HG03139 (cell line): ENCODE data around the gene RBM38.
A peak's percentile ranks its signal among the peaks of the same experiment; 100 is the strongest.

Experiments used
- ATAC-seq: cut with Tn5 transposase; IDR thresholded peaks from one replicate; pipeline ENCODE4 v1.9.1; 2021; ENCODE audit not compliant: unreplicated experiment

The RBM38 gene

GRCh38 chr20:57448764-57449354 lies 57.7 kb downstream of the RBM38 start:
- ATAC-seq: no peak

GRCh38 chr20:57449398-57450354 lies 58.5 kb downstream of the RBM38 start:
- no peak for ATAC-seq

- ATAC-seq: peak; percentile 73
These were observed 59.2 kb downstream of the RBM38 start for GRCh38 chr20:57450419-57450818.

DNA sequence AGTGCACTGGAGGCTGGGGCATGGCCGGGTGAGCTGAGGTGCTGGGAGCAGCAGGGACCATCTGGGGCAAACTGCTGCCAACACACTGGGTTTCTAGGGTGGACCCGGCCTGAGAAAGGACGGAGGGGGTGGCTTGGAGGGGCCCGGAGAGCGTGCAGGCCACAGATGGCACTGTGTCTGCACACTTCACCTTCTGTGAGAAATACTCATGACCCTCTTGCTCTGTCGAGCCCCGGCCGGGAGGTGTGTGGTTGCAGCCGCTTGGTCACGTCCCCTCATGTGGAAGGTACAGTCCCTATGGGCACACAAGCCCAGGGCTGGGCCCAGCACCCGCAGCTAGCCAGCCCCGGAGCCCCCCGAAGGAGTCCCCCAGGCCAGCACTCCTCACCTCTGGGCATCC lies 59.7 kb downstream of the RBM38 start:
- no peak for ATAC-seq

DNA sequence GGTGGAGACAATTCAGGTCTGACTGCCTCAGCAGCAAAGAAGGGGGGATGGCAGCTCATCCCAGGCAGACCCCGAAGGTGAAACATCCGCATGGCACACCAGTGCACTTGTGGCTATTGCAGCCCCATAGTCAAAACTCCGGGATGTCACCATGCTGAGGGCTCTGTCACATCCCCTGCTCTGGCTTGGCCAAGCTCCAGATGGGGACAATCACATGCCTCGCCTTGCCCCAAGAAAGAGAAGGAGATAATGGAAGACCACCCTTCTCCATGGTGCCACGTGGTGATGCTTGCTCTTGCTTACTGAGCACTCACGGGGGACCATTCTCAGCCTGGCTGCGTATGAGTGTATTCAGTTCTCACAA lies 60.2 kb downstream of the RBM38 start:
- ATAC-seq: no peak

- no peak for ATAC-seq
These were observed 60.8 kb downstream of the RBM38 start for GRCh38 chr20:57451795-57452661.

GRCh38 chr20:57455386-57455785 lies 64.2 kb downstream of the RBM38 start:
- no peak for ATAC-seq

DNA sequence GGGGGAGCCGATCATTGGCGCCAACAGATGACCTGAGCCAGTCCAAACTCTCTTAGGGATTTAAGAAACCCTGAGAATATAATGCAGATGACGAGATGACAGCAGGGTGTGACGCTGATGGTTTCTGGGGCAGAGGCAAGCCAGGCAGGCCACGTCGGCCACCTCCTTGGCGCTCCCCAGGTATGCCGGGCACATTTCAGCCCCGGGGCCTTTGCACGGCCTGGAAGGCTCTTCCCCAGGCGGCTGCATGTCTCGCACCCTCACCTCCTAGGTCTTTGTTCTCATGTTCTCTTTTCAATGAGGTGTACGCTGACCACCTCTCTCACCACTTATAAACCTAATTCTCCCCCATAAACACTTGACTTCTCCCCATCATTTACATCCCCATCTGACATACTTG lies 64.9 kb downstream of the RBM38 start:
- no peak for ATAC-seq

GRCh38 chr20:57457243-57458095 lies 66.3 kb downstream of the RBM38 start:
- ATAC-seq: no peak

DNA sequence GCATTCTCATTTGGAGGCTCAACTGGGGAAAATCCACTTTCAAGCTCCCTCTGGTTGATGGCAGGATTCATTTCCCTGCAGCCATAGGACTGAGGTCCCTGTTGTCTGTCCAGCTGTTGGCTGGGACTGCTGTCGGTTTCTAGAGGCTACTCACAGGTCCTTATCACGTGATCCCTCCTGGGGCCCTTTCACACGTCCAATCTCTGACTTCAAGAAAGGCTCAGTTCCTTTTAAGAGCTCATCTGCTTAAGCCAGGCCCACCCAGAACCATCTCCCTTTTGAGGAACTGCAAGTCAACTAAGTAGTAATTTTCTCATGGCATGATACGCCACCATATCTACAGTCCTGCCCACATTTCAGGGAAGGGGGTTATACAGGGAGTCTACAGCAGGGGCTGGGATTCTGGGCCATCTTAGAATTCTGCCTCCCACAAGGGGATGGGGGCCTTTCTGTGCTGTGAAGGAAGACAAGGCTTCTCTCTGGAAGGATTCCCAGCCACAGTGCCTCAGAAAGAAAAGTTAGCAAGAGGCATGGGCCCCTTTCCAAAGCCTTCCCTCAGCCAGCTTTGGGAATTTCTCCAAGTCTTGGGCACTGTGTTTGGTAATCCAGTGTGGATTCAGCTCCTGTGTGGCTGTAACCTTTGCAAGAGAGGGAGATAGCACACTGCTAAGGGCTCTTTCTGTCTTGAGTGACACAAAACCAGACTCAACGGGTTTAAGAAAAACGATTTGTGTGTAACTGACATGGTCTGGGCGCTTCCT lies 67.4 kb downstream of the RBM38 start:
- ATAC-seq: no peak
